Small intestine (tissue), 7 donors: ENCODE data around the gene DDB1. TPM values are rescaled to one million over a fixed set of nuclear protein-coding genes. Genes with fewer than 3 reads are reported as not detected.

Source experiments
- DNase-seq, 2 donors: peaks; one replicate each; pipeline versions ENCODE4 v3.0.0 to v3.0.0-alpha.2; 2013
- FAIRE-seq: peaks from 2 replicates; lab custom pipeline; 2012; peaks lifted over from hg19 to GRCh38; lab: Jason Lieb, UNC
- H3K27ac ChIP-seq, 3 donors: one replicate each; pipeline ENCODE4 v1.5.1; 2013; ENCODE audit warnings: low read length in 2 of 3, mild to moderate bottlenecking in 2 of 3, control low read depth in 1 of 3, inconsistent platforms in 1 of 3, low read depth in 1 of 3, moderate library complexity in 1 of 3
- H3K27me3 ChIP-seq, 3 donors: one replicate each; pipeline ENCODE4 v1.6.1; 2013; ENCODE audit warnings: low read length in 3 of 3, inconsistent platforms in 1 of 3; ENCODE audit not compliant: control insufficient read depth in 3 of 3, insufficient read depth in 3 of 3
- H3K36me3 ChIP-seq, 3 donors: one replicate each; pipeline ENCODE4 v1.6.1; 2013; ENCODE audit warnings: low read length in 3 of 3, inconsistent platforms in 1 of 3, low read depth in 1 of 3, mild to moderate bottlenecking in 1 of 3, moderate library complexity in 1 of 3; ENCODE audit not compliant: control insufficient read depth in 3 of 3, insufficient read depth in 2 of 3
- H3K4me1 ChIP-seq, 3 donors: one replicate each; pipeline ENCODE4 v1.6.1; 2013; ENCODE audit warnings: low read length in 2 of 3, inconsistent platforms in 1 of 3, low read depth in 1 of 3, mild to moderate bottlenecking in 1 of 3, moderate library complexity in 1 of 3; ENCODE audit not compliant: control insufficient read depth in 3 of 3, insufficient read depth in 2 of 3
- H3K4me3 ChIP-seq, 3 donors: one replicate each; pipeline ENCODE4 v1.5.1; 2013; ENCODE audit warnings: low read length in 3 of 3, control low read depth in 1 of 3, inconsistent platforms in 1 of 3, low read depth in 1 of 3, mild to moderate bottlenecking in 1 of 3, moderate library complexity in 1 of 3
- H3K9me3 ChIP-seq, 2 donors: one replicate each; pipeline ENCODE4 v1.6.1; 2013; ENCODE audit warnings: low read depth in 1 of 2, low read length in 1 of 2; ENCODE audit not compliant: control insufficient read depth in 2 of 2, insufficient read depth in 1 of 2
- WGBS, 3 donors: extraction: QIAGEN DNeasy Blood & Tissue Kit; methylation state at CpG; one replicate each; pipeline ENCODE4 v1.1.7; 2013; 5-methylcytosine and 5-hydroxymethylcytosine counted together
- polyA plus RNA-seq, 4 donors: library from polyadenylated mRNA; stranded (reverse) in 3 of 4; unstranded in 1 of 4; fragments of 200-250 nt in 3 of 4; fragments of 120-200 nt in 1 of 4; gene quantifications; one replicate each; pipeline versions ENCODE4 v1.2.1 to v1.2.3, GENCODE V29; 2013
- donor health status: healthy with polysubstance abuse.
- donor health status: control.
- donor health status: control.
- donor health status: Bipolar disorder and iron deficiency.
- donor health status: healthy.

DDB1 gene
- polyA plus RNA-seq, 4 donors = 137 to 165 (median 153) TPM

- Histone ChIP-seq H3K4me3 (no peak overlapping the region), H3K36me3 (peaks cover 2 to 95% (median 32%) of the 10 kb centered on the region in 3 donors), H3K9me3 (no peaks in the 10 kb centered on the region), H3K27me3 (no peaks in the 10 kb centered on the region), H3K4me1 (peaks cover 0 to 34% (median 0%) of the 10 kb centered on the region in 3 donors), H3K27ac (peak overlapping the region in 1 of 3 donors; percentile 38)
- DNase-seq = no peak
- WGBS, 3 donors = 92 to 93% (median 93%) methylated on average over 28 to 29 of the region's 29 CpGs
- no peak for FAIRE-seq
Measured at GRCh38 chr11:61343792-61344745, 11.2 kb upstream of the DDB1 start.

- Histone ChIP-seq H3K27ac (no peak overlapping the region), H3K4me3 (no peak overlapping the region), H3K4me1 (peaks cover 0 to 26% (median 0%) of the 10 kb centered on the region in 3 donors), H3K27me3 (no peaks in the 10 kb centered on the region), H3K36me3 (peaks cover 0 to 94% (median 36%) of the 10 kb centered on the region in 3 donors), H3K9me3 (no peaks in the 10 kb centered on the region)
- FAIRE-seq (no peak), DNase-seq (no peak)
- 90 to 94% (median 93%) methylated on average over 20 of the region's 20 CpGs for WGBS, 3 donors
Measured at GRCh38 chr11:61342207-61342803, 9.4 kb upstream of the DDB1 start.

GRCh38 chr11:61341706-61342105 lies 8.8 kb upstream of the DDB1 start:
- DNase-seq (no peak), FAIRE-seq (no peak)
- Histone ChIP-seq H3K9me3 (no peaks in the 10 kb centered on the region), H3K27ac (no peak overlapping the region), H3K4me3 (no peak overlapping the region), H3K27me3 (no peaks in the 10 kb centered on the region), H3K4me1 (peaks cover 0 to 28% (median under 1%) of the 10 kb centered on the region in 3 donors), H3K36me3 (peaks cover 0 to 94% (median 36%) of the 10 kb centered on the region in 3 donors)
- 89 to 93% (median 93%) methylated on average over 4 of the region's 4 CpGs for WGBS, 3 donors

- no peak for FAIRE-seq
- WGBS, 3 donors = 95 to 100% (median 97%) methylated on average over 2 of the region's 2 CpGs
Measured at GRCh38 chr11:61340979-61341378, 8.1 kb upstream of the DDB1 start.

GRCh38 chr11:61339490-61339878 lies 6.6 kb upstream of the DDB1 start:
- FAIRE-seq = no peak
- H3K36me3 ChIP-seq = peaks cover 0 to 82% (median 18%) of the 10 kb centered on the region in 3 donors

More at GRCh38 chr11:61340979-61341378, 8.1 kb upstream of the DDB1 start:
- Histone ChIP-seq H3K9me3 (no peaks in the 10 kb centered on the region), H3K4me1 (peaks cover 0 to 26% (median 2%) of the 10 kb centered on the region in 3 donors), H3K27me3 (no peaks in the 10 kb centered on the region), H3K4me3 (no peak overlapping the region), H3K36me3 (peaks cover 0 to 91% (median 31%) of the 10 kb centered on the region in 3 donors), H3K27ac (no peak overlapping the region)
- no peak for DNase-seq

GRCh38 chr11:61338783-61339489 lies 6.0 kb upstream of the DDB1 start:
- no peak for FAIRE-seq
- Histone ChIP-seq H3K27ac (no peak overlapping the region), H3K4me3 (no peak overlapping the region), H3K4me1 (peaks cover 0 to 22% (median 2%) of the 10 kb centered on the region in 3 donors), H3K9me3 (no peaks in the 10 kb centered on the region), H3K36me3 (peaks cover 0 to 77% (median 18%) of the 10 kb centered on the region in 3 donors), H3K27me3 (no peaks in the 10 kb centered on the region)
- no peak for DNase-seq
- 91 to 94% (median 92%) methylated on average over 25 to 26 of the region's 26 CpGs for WGBS, 3 donors

More at GRCh38 chr11:61339490-61339878, 6.6 kb upstream of the DDB1 start:
- DNase-seq = no peak
- Histone ChIP-seq H3K27me3 (no peaks in the 10 kb centered on the region), H3K4me1 (peaks cover 0 to 18% (median 2%) of the 10 kb centered on the region in 3 donors), H3K9me3 (no peaks in the 10 kb centered on the region), H3K4me3 (no peak overlapping the region), H3K27ac (no peak overlapping the region)
- 81 to 86% (median 82%) methylated on average over 4 of the region's 4 CpGs for WGBS, 3 donors

- peaks cover 0 to 28% (median 2%) of the 10 kb centered on the region in 3 donors for H3K4me1 ChIP-seq
- H3K9me3 ChIP-seq = no peaks in the 10 kb centered on the region
- H3K27ac ChIP-seq = no peak overlapping the region
- no peak overlapping the region for H3K4me3 ChIP-seq
- WGBS, 3 donors = 93 to 96% (median 95%) methylated on average over 15 of the region's 15 CpGs
- no peak for FAIRE-seq
- DNase-seq = no peak
- peaks cover 0 to 67% (median 14%) of the 10 kb centered on the region in 3 donors for H3K36me3 ChIP-seq
- H3K27me3 ChIP-seq = no peaks in the 10 kb centered on the region
Measured at GRCh38 chr11:61337706-61338470, 5.0 kb upstream of the DDB1 start.
